BJ (cell line): ENCODE measurements around the gene GRIN2C. TPM values are rescaled to one million over a fixed set of nuclear protein-coding genes. Genes with fewer than 3 reads are reported as not detected.

Experiments
- CTCF ChIA-PET: fragments of 350-600 bp; formaldehyde crosslinking; extraction: SDS; loops from one replicate; lab custom pipeline; 2021; ENCODE audit warnings: antibody characterized with exemption, inconsistent platforms; lab: Yijun Ruan, JAX
- POLR2A ChIA-PET: fragments of 300-600 bp; sonication (Branson Sonifier 250); formaldehyde crosslinking; extraction: SDS; loops from one replicate; lab custom pipeline; 2021; ENCODE audit warnings: antibody characterized with exemption; lab: Charles Lee
- DNase-seq: peaks from one replicate; pipeline ENCODE4 v3.0.0-alpha.2; 2011; ENCODE audit warnings: low read depth
- H3K27me3 ChIP-seq: 2 replicates; pipeline ENCODE4 v1.6.0; 2011; ENCODE audit warnings: low read length; ENCODE audit not compliant: control insufficient read depth, insufficient read depth
- H3K36me3 ChIP-seq: 2 replicates; pipeline ENCODE4 v1.5.1; 2011; ENCODE audit warnings: low read length; ENCODE audit not compliant: control insufficient read depth, insufficient read depth
- H3K4me3 ChIP-seq: 2 replicates; pipeline ENCODE4 v1.5.1; 2011; ENCODE audit warnings: low read depth, mild to moderate bottlenecking, control low read depth, low read length
- polyA plus RNA-seq: library from polyadenylated mRNA; depleted of rRNA; stranded (reverse); fragments of >200 nt; gene quantifications from 2 replicates; pipeline ENCODE4 v1.2.3, GENCODE V29; 2011
- TF ChIP-seq, protein P1 (sequence below): IDR thresholded peaks from 2 replicates; pipeline ENCODE4 v1.5.1; 2011; ENCODE audit warnings: low read depth, mild to moderate bottlenecking, control low read depth, inconsistent platforms, low read length, moderate library complexity; ENCODE audit not compliant: insufficient read depth

Gene GRIN2C
- polyA plus RNA-seq, 1 experiment: 0.04 TPM

GRCh38 chr17:74892974-74893911, 33.6 kb upstream of the GRIN2C start, which contains the start of gene FADS6:
TSS of gene FADS6 (minus strand) at chr17:74893633. CDS start at chr17:74893595, 38 bp downstream.
- H3K36me3 ChIP-seq: no peaks in the 10 kb centered on the region
- CTCF ChIA-PET: no interaction called here

GRCh38 chr17:74892013-74892841, 32.5 kb upstream of the GRIN2C start:
- TF ChIP-seq, protein P1, sequence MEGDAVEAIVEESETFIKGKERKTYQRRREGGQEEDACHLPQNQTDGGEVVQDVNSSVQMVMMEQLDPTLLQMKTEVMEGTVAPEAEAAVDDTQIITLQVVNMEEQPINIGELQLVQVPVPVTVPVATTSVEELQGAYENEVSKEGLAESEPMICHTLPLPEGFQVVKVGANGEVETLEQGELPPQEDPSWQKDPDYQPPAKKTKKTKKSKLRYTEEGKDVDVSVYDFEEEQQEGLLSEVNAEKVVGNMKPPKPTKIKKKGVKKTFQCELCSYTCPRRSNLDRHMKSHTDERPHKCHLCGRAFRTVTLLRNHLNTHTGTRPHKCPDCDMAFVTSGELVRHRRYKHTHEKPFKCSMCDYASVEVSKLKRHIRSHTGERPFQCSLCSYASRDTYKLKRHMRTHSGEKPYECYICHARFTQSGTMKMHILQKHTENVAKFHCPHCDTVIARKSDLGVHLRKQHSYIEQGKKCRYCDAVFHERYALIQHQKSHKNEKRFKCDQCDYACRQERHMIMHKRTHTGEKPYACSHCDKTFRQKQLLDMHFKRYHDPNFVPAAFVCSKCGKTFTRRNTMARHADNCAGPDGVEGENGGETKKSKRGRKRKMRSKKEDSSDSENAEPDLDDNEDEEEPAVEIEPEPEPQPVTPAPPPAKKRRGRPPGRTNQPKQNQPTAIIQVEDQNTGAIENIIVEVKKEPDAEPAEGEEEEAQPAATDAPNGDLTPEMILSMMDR: no peak
- CTCF ChIA-PET: interaction anchor here (0.9 to 1.5 kb wide), 2 partner anchors 12 to 14 kb away, joined by 3 to 5 read pairs; no protein-coding TSS in a partner anchor
- POLR2A ChIA-PET: no interaction called here
- Histone ChIP-seq H3K36me3 (no peaks in the 10 kb centered on the region), H3K4me3 (no peak overlapping the region), H3K27me3 (peaks cover 43% of the 10 kb centered on the region)
- no peak for DNase-seq

More at GRCh38 chr17:74892974-74893911, 33.6 kb upstream of the GRIN2C start, which contains the start of gene FADS6:
- H3K27me3 ChIP-seq: peaks cover 44% of the 10 kb centered on the region
- no peak for DNase-seq
- POLR2A ChIA-PET: no interaction called here
- no peak within 1 kb of the TSS for H3K4me3 ChIP-seq
- TF ChIP-seq, protein P1: no peak

GRCh38 chr17:74890554-74890953, 30.9 kb upstream of the GRIN2C start:
- DNase-seq: no peak
- ChIA-PET POLR2A (no interaction called here), CTCF (interaction anchor here (0.7 to 1.1 kb wide), 3 partner anchors 13 to 29 kb away, joined by 3 read pairs; no protein-coding TSS in a partner anchor)
- peaks cover 38% of the 10 kb centered on the region for H3K27me3 ChIP-seq
- TF ChIP-seq, protein P1: no peak
- H3K4me3 ChIP-seq: no peak overlapping the region
- H3K36me3 ChIP-seq: no peaks in the 10 kb centered on the region

- Histone ChIP-seq H3K4me3 (no peak overlapping the region), H3K36me3 (no peaks in the 10 kb centered on the region), H3K27me3 (peaks cover 33% of the 10 kb centered on the region)
- ChIA-PET POLR2A (no interaction called here), CTCF (interaction anchor here (1.5 kb wide), 1 partner anchor 13 kb away, joined by 4 read pairs; no protein-coding TSS in a partner anchor)
- TF ChIP-seq, protein P1: no peak
- no peak for DNase-seq
These were observed 28.8 kb upstream of the GRIN2C start for GRCh38 chr17:74888469-74888868.
